Ecto neural progenitor cell (in vitro differentiated cells): ENCODE results near the gene COL4A6.

ENCODE experiments used
- DNase-seq: peaks from one replicate; pipeline ENCODE4 v3.0.0-alpha.2; 2018; ENCODE audit warnings: low spot score

COL4A6 gene

GRCh38 chrX:108270739-108271396, 167.4 kb downstream of the COL4A6 start:
- no peak for DNase-seq

GRCh38 chrX:108270280-108270679, 167.9 kb downstream of the COL4A6 start:
- no peak for DNase-seq

- DNase-seq = no peak
These were observed 169.7 kb downstream of the COL4A6 start for GRCh38 chrX:108268434-108269080.

- no peak for DNase-seq
These were observed 170.7 kb downstream of the COL4A6 start for GRCh38 chrX:108267557-108267956.

GRCh38 chrX:108264376-108264775, 173.8 kb downstream of the COL4A6 start:
- no peak for DNase-seq

- DNase-seq = no peak
These were observed 176.5 kb downstream of the COL4A6 start for GRCh38 chrX:108261549-108262203.

GRCh38 chrX:108257556-108257955, 180.7 kb downstream of the COL4A6 start:
- DNase-seq = no peak

- no peak for DNase-seq
These were observed 183.6 kb downstream of the COL4A6 start for GRCh38 chrX:108254636-108255035.

GRCh38 chrX:108250654-108251579, 187.3 kb downstream of the COL4A6 start:
- peak; percentile 58 for DNase-seq

GRCh38 chrX:108246304-108246954, 191.8 kb downstream of the COL4A6 start:
- no peak for DNase-seq

- DNase-seq = no peak
These were observed 192.8 kb downstream of the COL4A6 start for GRCh38 chrX:108245462-108245861.

GRCh38 chrX:108235986-108236385, 202.2 kb downstream of the COL4A6 start:
- DNase-seq = no peak

GRCh38 chrX:108230574-108230973, 207.6 kb downstream of the COL4A6 start:
- no peak for DNase-seq

- peak; percentile 51 for DNase-seq
These were observed 213.2 kb downstream of the COL4A6 start for GRCh38 chrX:108224727-108225621.

- no peak for DNase-seq
These were observed 214.0 kb downstream of the COL4A6 start for GRCh38 chrX:108224218-108224617.

- DNase-seq = no peak
These were observed 214.6 kb downstream of the COL4A6 start for GRCh38 chrX:108223585-108223984.

GRCh38 chrX:108221301-108221864, 216.8 kb downstream of the COL4A6 start:
- no peak for DNase-seq

GRCh38 chrX:108219949-108220601, 218.1 kb downstream of the COL4A6 start:
- no peak for DNase-seq

GRCh38 chrX:108217876-108218275, 220.3 kb downstream of the COL4A6 start:
- DNase-seq = no peak
